HG02981 (cell line): Measurements from ENCODE around the gene TMEM255A.
"Not testable (repeated sequence)": the region's sequence is repeated elsewhere in the genome, so short reads cannot be mapped to it uniquely, and the experiment has no call there.

Experiments
- ATAC-seq: cut with Tn5 transposase; IDR thresholded peaks from one replicate; pipeline ENCODE4 v1.9.1; 2021; ENCODE audit warnings: mild to moderate bottlenecking, moderate library complexity; ENCODE audit not compliant: unreplicated experiment

Gene TMEM255A

GRCh38 chrX:120310861-120311726, at the start of gene TMEM255A:
TMEM255A (minus strand) TSS chrX:120311461; CDS start chrX:120311309, 152 bp downstream.
- no peak for ATAC-seq

GRCh38 chrX:120358737-120359456, 47.6 kb upstream of the TMEM255A start:
- no peak for ATAC-seq

- no peak for ATAC-seq
These were observed 45.9 kb upstream of the TMEM255A start for GRCh38 chrX:120357186-120357585.

GRCh38 chrX:120356084-120356483, 44.8 kb upstream of the TMEM255A start:
- no peak for ATAC-seq

GRCh38 chrX:120350450-120351138, 39.3 kb upstream of the TMEM255A start:
- ATAC-seq: no peak

GRCh38 chrX:120344566-120344965, 33.3 kb upstream of the TMEM255A start:
- ATAC-seq: not testable (repeated sequence)

GRCh38 chrX:120336899-120337298, 25.6 kb upstream of the TMEM255A start:
- no peak for ATAC-seq

- no peak for ATAC-seq
These were observed 24.0 kb upstream of the TMEM255A start for GRCh38 chrX:120335289-120335688.

- ATAC-seq: no peak
These were observed 23.3 kb upstream of the TMEM255A start for GRCh38 chrX:120334603-120335002.

GRCh38 chrX:120334151-120334550, 22.9 kb upstream of the TMEM255A start:
- no peak for ATAC-seq

- ATAC-seq: no peak
These were observed 21.1 kb upstream of the TMEM255A start for GRCh38 chrX:120332394-120332793.

- no peak for ATAC-seq
These were observed 19.9 kb upstream of the TMEM255A start for GRCh38 chrX:120331116-120331515.

- no peak for ATAC-seq
These were observed 10.4 kb upstream of the TMEM255A start for GRCh38 chrX:120321520-120322281.

GRCh38 chrX:120318411-120318810, 7.2 kb upstream of the TMEM255A start:
- no peak for ATAC-seq

- ATAC-seq: no peak
These were observed 5.5 kb upstream of the TMEM255A start for GRCh38 chrX:120316587-120317283.

- ATAC-seq: no peak
These were observed 4.5 kb upstream of the TMEM255A start for GRCh38 chrX:120315776-120316175.

- no peak for ATAC-seq
These were observed 434 bp upstream of the TMEM255A start for GRCh38 chrX:120311727-120312063.

GRCh38 chrX:120309873-120310705, 1.2 kb downstream of the TMEM255A start:
- ATAC-seq: no peak
